GM12873 (cell line): ENCODE data around the gene ADH1B.

ENCODE experiments used
- TF ChIP-seq, protein P1 (sequence below): IDR thresholded peaks from 2 replicates; pipeline ENCODE4 v1.5.1; 2012; ENCODE audit warnings: low read depth, mild to moderate bottlenecking, moderate library complexity, low read length, control low read depth; ENCODE audit not compliant: insufficient read depth; ENCODE audit errors: missing control alignments

ADH1B gene

DNA sequence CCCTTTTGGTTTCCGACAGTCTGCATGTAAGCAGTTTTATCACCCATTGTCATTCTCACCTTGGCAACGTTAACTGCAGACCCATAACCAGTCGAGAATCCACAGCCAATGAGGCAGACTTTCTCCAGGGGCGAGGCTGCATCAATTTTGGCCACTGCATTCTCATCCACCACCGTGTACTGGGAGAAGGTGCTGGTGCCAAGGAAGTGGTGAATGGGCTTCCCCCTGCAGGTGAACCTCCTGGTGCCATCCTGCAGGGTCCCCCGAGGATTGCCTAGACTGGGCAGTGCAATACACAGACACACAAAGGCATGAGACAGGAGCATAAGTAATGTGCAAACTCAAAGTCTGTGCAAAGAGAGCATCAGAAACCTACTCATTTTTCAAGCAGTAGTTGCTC is 5.4 kb downstream of the ADH1B start:
- TF ChIP-seq, protein P1, sequence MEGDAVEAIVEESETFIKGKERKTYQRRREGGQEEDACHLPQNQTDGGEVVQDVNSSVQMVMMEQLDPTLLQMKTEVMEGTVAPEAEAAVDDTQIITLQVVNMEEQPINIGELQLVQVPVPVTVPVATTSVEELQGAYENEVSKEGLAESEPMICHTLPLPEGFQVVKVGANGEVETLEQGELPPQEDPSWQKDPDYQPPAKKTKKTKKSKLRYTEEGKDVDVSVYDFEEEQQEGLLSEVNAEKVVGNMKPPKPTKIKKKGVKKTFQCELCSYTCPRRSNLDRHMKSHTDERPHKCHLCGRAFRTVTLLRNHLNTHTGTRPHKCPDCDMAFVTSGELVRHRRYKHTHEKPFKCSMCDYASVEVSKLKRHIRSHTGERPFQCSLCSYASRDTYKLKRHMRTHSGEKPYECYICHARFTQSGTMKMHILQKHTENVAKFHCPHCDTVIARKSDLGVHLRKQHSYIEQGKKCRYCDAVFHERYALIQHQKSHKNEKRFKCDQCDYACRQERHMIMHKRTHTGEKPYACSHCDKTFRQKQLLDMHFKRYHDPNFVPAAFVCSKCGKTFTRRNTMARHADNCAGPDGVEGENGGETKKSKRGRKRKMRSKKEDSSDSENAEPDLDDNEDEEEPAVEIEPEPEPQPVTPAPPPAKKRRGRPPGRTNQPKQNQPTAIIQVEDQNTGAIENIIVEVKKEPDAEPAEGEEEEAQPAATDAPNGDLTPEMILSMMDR = no peak

DNA sequence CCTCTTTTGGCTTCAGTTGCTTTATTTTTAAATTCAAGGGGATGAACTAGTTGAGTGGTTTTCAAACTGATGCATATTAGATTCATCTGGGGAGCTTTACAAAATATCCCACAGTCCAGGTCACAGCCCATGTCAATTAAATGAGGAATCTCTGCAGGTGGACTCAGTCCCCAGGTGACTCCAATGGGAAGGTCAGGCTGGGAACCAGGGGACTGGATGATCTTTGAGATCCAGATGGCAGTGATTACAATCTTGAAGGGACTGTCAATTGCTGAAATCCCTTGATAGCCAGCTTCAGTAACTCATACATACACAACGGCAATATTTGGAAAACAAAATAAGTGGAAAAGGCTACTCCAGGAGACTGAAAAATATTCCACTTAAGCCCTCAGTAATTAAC is 7.0 kb downstream of the ADH1B start:
- TF ChIP-seq, protein P1 = no peak

DNA sequence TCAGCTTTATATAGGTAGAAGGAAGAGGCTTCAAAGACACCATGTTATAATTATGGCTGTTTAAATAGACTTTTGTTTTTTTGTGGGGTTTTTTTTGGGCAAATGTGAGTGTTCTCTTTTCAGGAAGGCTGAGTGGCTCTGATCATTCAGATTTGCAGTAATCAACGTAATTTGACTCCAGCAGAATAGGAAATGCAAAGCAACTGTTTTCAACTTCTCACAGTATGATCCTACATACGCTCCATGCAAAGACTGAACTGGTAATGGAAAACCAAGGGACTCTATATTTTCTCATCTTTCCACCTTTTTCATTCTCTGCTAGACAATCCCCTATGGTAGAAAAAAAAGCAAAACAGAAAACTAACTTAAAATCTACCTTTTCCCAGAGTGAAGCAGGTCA is 10.8 kb downstream of the ADH1B start:
- TF ChIP-seq, protein P1 = no peak

DNA sequence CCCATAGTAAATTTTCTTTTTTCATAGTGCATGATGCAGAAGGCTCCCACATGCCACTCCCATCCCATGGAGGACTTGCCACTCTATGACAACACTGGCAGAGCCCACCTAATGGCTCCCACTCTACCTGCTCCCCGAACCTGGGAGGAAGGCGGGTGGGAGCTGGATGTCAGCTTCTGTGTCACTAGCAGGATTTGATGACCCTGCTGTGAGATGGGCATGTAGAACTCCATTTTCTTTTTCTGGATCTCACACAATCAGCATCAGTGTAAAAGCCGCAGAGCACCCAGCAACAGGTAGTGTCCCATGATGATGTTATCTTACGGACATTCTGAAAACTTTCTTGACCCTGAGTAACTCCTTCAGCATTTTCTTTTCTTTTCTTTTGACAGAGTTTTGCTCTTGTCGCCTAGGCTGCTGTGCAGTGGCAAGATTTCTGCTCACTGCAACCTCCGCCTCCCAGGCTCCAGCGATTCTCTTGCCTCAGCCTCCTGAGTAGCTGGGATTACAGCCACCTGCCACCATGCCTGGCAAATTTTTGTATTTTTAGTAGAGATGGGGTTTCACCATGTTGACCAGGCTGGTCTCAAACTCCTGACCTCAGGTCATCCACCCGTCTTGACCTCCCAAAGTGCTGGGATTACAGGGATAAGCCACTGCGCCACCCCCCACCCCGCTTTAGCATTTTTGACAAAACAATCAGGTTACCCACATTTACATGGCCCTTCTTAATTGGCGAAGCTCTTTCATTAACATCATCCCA is 15.4 kb downstream of the ADH1B start:
- TF ChIP-seq, protein P1 = no peak

DNA sequence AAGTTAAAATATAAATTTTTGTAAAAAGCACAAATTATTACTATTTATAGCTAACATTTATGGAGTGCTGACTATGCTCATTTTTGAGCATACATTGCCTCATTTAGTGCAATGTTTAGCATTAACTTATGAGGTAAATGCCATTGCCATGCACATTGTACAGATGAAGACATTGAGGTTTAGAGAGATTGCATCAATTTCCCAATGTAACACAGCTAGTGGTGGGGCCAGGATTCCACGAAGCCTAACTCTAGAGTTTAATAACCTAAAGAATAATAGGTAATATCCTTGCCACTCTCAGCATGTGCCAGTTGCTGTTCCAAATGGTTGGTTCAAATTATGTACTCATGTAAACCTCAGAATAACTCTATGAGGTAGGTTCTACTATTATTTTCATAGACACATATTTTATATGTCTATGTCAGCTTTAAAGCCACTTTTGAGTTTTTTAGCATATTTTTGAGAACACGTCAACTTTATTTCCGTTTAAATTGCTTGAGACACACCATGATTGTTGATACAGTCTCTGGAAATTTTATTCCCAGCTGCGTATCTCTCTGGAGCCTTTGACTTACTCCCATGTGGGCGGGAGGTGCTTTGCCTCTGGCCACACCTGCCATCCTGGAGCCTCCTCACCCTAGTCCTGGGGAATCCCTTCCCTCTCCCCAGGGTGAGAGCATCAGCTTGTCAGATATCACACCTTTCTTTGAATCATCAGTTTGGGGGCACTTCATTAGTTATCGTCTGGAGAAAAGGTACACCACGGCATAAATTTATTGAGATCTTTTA is 19.6 kb downstream of the ADH1B start:
- TF ChIP-seq, protein P1 = no peak

DNA sequence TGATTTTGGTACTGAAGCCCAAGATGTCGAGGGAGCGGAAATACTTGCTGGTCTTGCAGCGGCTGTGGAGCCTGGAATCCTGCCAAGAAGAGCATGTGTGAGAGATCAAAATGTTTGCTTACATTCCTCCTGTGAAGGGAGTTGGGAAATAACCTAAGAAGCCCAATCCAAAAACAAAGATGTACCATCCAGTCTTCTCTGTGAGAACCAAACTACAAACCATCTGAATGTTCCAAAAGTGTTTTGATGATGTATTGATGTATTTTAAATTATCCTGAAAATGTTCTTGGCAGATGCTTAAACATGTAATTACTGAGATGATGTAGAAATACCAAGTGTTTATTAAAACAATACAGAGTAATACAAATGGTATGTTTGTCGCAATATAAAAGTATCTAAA is 20.3 kb downstream of the ADH1B start:
- TF ChIP-seq, protein P1 = no peak

DNA sequence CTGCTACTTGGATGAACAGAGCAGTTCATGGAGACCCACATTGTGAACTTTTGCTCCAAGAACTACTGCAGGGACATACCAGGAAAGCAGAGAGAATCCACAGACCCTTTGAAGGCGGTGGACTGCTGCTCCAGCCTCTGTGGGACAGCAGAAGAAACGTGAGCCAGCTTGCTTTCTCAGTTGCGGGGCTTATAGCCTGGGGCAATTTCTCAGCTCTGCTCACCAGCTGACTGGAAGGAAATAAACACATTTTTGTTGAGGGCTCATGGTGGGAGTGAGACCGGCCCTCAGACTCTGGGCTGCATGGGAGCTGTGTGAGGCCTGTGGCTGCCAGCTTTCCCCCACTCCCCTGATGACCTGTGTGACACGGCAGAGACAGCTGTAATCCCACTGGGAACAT is 27.8 kb downstream of the ADH1B start:
- TF ChIP-seq, protein P1 = no peak
